ENCODE data around the gene RPS6KC1.
"Not testable (repeated sequence)": the region's sequence is repeated elsewhere in the genome, so short reads cannot be mapped to it uniquely, and the experiment has no call there.

DNA sequence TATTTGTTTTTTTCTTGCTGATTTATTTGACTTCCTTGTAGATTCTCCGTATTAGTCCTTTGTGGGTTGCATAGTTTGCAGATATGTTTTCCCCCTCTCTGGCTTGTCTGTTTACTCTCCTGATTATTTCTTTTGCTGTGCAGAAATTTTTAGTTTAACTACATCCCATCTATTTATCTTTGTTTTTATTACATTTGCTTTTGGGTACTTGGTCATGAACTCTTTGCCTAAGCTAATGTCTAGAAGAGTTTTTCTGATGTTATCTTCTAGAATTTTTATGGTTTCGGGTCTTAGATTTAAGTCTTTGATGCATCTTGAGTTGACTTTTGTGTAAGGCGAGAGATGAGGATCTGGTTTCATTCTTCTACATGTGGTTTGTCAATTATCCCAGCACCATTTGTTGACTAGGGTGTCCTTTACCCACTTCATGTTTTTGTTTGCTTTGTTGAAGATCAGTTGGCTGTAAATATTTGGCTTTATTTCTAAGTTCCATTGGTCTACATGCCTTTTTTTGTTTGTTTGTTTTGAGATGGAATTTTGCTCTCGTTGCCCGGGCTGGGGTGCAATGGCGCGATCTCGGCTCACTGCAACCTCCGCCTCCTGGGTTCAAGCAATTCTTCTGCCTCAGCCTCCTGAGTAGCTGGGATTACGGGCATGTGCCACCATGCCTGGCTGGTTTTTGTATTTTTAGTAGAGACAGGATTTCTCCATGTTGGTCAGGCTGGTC is 145.4 kb downstream of the RPS6KC1 start:
- not testable (repeated sequence) for TF ChIP-seq POLR2AphosphoS5 (IDR thresholded peaks at IDR 0.05)
- TF ChIP-seq, protein P1, sequence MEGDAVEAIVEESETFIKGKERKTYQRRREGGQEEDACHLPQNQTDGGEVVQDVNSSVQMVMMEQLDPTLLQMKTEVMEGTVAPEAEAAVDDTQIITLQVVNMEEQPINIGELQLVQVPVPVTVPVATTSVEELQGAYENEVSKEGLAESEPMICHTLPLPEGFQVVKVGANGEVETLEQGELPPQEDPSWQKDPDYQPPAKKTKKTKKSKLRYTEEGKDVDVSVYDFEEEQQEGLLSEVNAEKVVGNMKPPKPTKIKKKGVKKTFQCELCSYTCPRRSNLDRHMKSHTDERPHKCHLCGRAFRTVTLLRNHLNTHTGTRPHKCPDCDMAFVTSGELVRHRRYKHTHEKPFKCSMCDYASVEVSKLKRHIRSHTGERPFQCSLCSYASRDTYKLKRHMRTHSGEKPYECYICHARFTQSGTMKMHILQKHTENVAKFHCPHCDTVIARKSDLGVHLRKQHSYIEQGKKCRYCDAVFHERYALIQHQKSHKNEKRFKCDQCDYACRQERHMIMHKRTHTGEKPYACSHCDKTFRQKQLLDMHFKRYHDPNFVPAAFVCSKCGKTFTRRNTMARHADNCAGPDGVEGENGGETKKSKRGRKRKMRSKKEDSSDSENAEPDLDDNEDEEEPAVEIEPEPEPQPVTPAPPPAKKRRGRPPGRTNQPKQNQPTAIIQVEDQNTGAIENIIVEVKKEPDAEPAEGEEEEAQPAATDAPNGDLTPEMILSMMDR (IDR thresholded peaks at IDR 0.05) = not testable (repeated sequence)

Data from upper lobe of left lung (tissue), 4 donors.